Mesenchymal stem cell (in vitro differentiated cells and primary cell): ENCODE measurements around the gene KIF26B.
A peak's percentile ranks its signal among the peaks of the same experiment; 100 is the strongest.

ENCODE experiments used
- DNase-seq: peaks from one replicate; pipeline ENCODE4 v3.0.0-alpha.2; 2013
- H2AFZ ChIP-seq: one replicate; pipeline ENCODE4 v1.6.1; 2013; ENCODE audit warnings: low read depth, mild to moderate bottlenecking, control low read depth, inconsistent platforms, low read length, moderate library complexity
- H2AK5ac ChIP-seq: 2 replicates; pipeline ENCODE4 v1.6.1; 2013; ENCODE audit warnings: low read length, moderate library complexity, mild to moderate bottlenecking, inconsistent platforms; ENCODE audit not compliant: severe bottlenecking
- H2BK120ac ChIP-seq: one replicate; pipeline ENCODE4 v1.6.1; 2013; ENCODE audit warnings: low read depth, mild to moderate bottlenecking, inconsistent platforms, low read length, moderate library complexity
- H2BK12ac ChIP-seq, 2 experiments: one replicate each; pipeline ENCODE4 v1.6.1; 2013; ENCODE audit warnings: inconsistent platforms in 2 of 2, low read length in 2 of 2, mild to moderate bottlenecking in 2 of 2, moderate library complexity in 2 of 2, control low read depth in 1 of 2
- H2BK15ac ChIP-seq: one replicate; pipeline ENCODE4 v1.6.1; 2013; ENCODE audit warnings: mild to moderate bottlenecking, low read depth, inconsistent platforms; ENCODE audit not compliant: poor library complexity, severe bottlenecking
- H2BK5ac ChIP-seq: 2 replicates; pipeline ENCODE4 v1.6.1; 2013; ENCODE audit warnings: low read depth, mild to moderate bottlenecking, low read length, control low read depth, inconsistent platforms; ENCODE audit not compliant: poor library complexity, severe bottlenecking
- H3K14ac ChIP-seq, 2 experiments: one replicate each; pipeline ENCODE4 v1.6.1; 2013; ENCODE audit warnings: inconsistent platforms in 2 of 2, low read length in 2 of 2, control low read depth in 1 of 2, mild to moderate bottlenecking in 1 of 2, moderate library complexity in 1 of 2
- H3K18ac ChIP-seq, 2 experiments: one replicate each; pipeline ENCODE4 v1.6.1; 2013; ENCODE audit warnings: inconsistent platforms in 2 of 2, low read length in 2 of 2, control low read depth in 1 of 2, low read depth in 1 of 2, mild to moderate bottlenecking in 1 of 2
- H3K23ac ChIP-seq, 2 experiments: one replicate each; pipeline ENCODE4 v1.6.1; 2013; ENCODE audit warnings: inconsistent platforms in 2 of 2, low read length in 2 of 2, mild to moderate bottlenecking in 2 of 2, moderate library complexity in 2 of 2, control low read depth in 1 of 2
- H3K27ac ChIP-seq: 2 replicates; pipeline ENCODE4 v1.5.1; 2013; ENCODE audit warnings: mild to moderate bottlenecking, moderate library complexity, low read length, control low read depth, inconsistent platforms; ENCODE audit not compliant: poor library complexity, severe bottlenecking
- H3K27me3 ChIP-seq, 2 experiments: 2 replicates each; pipeline versions ENCODE4 v1.6.1 to v1.7.0; 2013; ENCODE audit warnings: low read length in 2 of 2, mild to moderate bottlenecking in 2 of 2, moderate library complexity in 2 of 2, control low read depth in 1 of 2, inconsistent platforms in 1 of 2; ENCODE audit not compliant: control insufficient read depth in 1 of 2, insufficient read depth in 1 of 2
- H3K36me3 ChIP-seq, 2 experiments: 2 replicates each; pipeline versions ENCODE4 v1.6.1 to v1.7.0; 2013; ENCODE audit warnings: low read length in 2 of 2, control low read depth in 1 of 2, inconsistent platforms in 1 of 2, low read depth in 1 of 2, mild to moderate bottlenecking in 1 of 2; ENCODE audit not compliant: insufficient read depth in 2 of 2, control insufficient read depth in 1 of 2
- H3K4ac ChIP-seq, 2 experiments: one replicate each; pipeline ENCODE4 v1.6.1; 2013; ENCODE audit warnings: inconsistent platforms in 2 of 2, low read length in 2 of 2, mild to moderate bottlenecking in 2 of 2, moderate library complexity in 2 of 2, control low read depth in 1 of 2, low read depth in 1 of 2
- H3K4me1 ChIP-seq: 2 replicates; pipeline ENCODE4 v1.6.1; 2013; ENCODE audit warnings: low read depth, low read length, control low read depth; ENCODE audit not compliant: control insufficient read depth, insufficient read depth
- H3K4me2 ChIP-seq: 2 replicates; pipeline ENCODE4 v1.6.1; 2013; ENCODE audit warnings: low read length, mild to moderate bottlenecking, inconsistent platforms; ENCODE audit not compliant: poor library complexity, severe bottlenecking
- H3K4me3 ChIP-seq, 2 experiments: 2 replicates each; pipeline versions ENCODE4 v1.5.1 to v1.7.0; 2013; ENCODE audit warnings: low read length in 2 of 2, mild to moderate bottlenecking in 2 of 2, control low read depth in 1 of 2, low read depth in 1 of 2; ENCODE audit not compliant: insufficient read depth in 1 of 2
- H3K79me1 ChIP-seq: replicated peaks from 2 replicates; pipeline ENCODE4 v1.6.1; 2013; ENCODE audit warnings: mild to moderate bottlenecking, control low read depth, low read length, inconsistent platforms; ENCODE audit not compliant: poor library complexity, severe bottlenecking
- H3K9ac ChIP-seq: 2 replicates; pipeline ENCODE4 v1.7.0; 2013; ENCODE audit warnings: mild to moderate bottlenecking, low read length, moderate library complexity
- H3K9me3 ChIP-seq: 2 replicates; pipeline ENCODE4 v1.7.0; 2013; ENCODE audit warnings: mild to moderate bottlenecking, low read length; ENCODE audit not compliant: control insufficient read depth
- H4K8ac ChIP-seq: one replicate; pipeline ENCODE4 v1.6.1; 2013; ENCODE audit warnings: inconsistent platforms, mild to moderate bottlenecking, low read length, moderate library complexity
- H4K91ac ChIP-seq: one replicate; pipeline ENCODE4 v1.6.1; 2013; ENCODE audit warnings: mild to moderate bottlenecking, low read length, inconsistent platforms
- WGBS: methylation state at CpG from one replicate; pipeline ENCODE4 v1.1.7; 2013; ENCODE audit warnings: mixed read lengths; 5-methylcytosine and 5-hydroxymethylcytosine counted together

The KIF26B gene

DNA sequence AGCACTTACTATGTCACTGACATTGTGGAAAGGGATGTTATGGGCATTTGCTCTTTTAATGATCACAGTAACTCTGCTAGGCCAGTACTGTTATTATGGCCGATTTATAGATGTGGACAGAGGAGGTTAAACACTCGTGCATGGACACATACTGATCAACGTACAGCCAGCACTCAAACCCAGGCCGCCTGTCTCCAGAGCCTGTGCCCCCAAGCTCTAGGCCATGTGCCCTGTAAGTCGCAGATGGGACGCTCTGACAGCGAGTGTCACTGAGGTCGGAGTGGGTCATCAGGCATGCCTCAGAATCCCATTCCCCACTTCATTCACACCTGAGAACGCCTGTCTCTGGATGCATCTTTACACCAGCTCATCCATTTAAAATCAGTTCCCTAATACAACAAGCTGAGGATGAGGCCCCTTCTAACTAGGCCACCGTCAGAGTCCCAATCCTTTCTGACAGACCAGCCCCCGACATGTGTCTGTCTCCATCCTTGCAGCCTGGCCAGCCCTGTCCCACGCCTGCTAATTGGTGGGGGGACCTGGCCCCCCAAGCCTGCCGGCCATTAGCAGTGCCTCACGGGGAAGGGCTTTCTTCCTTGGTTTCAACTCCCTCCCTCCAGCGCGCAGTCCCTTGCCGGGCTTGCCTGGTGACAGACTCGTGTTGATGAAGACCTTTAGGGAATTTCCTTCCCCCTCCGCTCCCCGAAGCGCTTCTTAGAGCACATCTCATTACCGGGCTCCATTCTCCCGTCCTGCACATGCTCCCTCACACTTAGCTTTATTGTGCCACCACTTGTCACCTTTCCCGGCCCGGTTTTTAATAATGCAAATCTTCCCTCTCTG is 436.8 kb downstream of the KIF26B start:
- Histone ChIP-seq H3K4me1 (peaks cover 8% of the 10 kb centered on the region), H2BK5ac (no peak overlapping the region), H2BK12ac (no peak overlapping the region), H3K27ac (no peak overlapping the region), H2BK120ac (no peak overlapping the region), H3K4me2 (no peak overlapping the region), H2AFZ (no peak overlapping the region), H3K23ac (no peak overlapping the region), H3K9ac (no peak overlapping the region), H3K27me3 (peaks cover 5 to 26% of the 10 kb centered on the region in 2 experiments), H2BK15ac (no peak overlapping the region), H3K14ac (no peak overlapping the region), H3K9me3 (no peaks in the 10 kb centered on the region), H3K4ac (peak overlapping the region in 1 of 2 experiments; percentile 13), H4K91ac (peak overlapping the region; percentile 57), H2AK5ac (no peak overlapping the region), H3K18ac (peak overlapping the region in 1 of 2 experiments; percentile 28), H4K8ac (no peak overlapping the region), H3K36me3 (no peaks in the 10 kb centered on the region), H3K4me3 (no peak overlapping the region), H3K79me1 (no peaks in the 10 kb centered on the region)
- 93% methylated on average over 25 of the region's 25 CpGs for WGBS
- no peak for DNase-seq

DNA sequence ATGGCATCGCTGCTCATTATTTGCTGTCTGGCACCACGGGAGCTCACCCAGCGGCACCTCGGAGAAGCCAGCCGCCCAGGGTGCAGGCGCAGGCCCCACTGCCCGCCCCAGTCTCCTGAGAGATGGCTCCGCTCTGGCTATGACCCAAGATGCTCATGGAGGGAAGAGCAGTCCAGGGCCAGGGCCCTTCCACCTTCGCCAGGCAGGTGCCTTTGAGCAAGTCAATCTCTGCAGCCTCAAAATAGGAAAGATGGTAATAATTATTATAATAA is 437.3 kb downstream of the KIF26B start:
- Histone ChIP-seq H2AK5ac (no peak overlapping the region), H2AFZ (no peak overlapping the region), H3K36me3 (no peaks in the 10 kb centered on the region), H3K23ac (no peak overlapping the region), H3K4me2 (no peak overlapping the region), H2BK12ac (no peak overlapping the region), H3K27ac (no peak overlapping the region), H3K14ac (no peak overlapping the region), H3K9me3 (no peaks in the 10 kb centered on the region), H3K4me3 (no peak overlapping the region), H3K9ac (no peak overlapping the region), H3K79me1 (no peaks in the 10 kb centered on the region), H4K91ac (no peak overlapping the region), H2BK120ac (no peak overlapping the region), H3K4ac (no peak overlapping the region), H2BK15ac (no peak overlapping the region), H4K8ac (no peak overlapping the region), H2BK5ac (no peak overlapping the region), H3K27me3 (peaks cover 5 to 24% of the 10 kb centered on the region in 2 experiments), H3K18ac (no peak overlapping the region), H3K4me1 (peaks cover 8% of the 10 kb centered on the region)
- WGBS = 90% methylated on average over 7 of the region's 9 CpGs
- DNase-seq = no peak

DNA sequence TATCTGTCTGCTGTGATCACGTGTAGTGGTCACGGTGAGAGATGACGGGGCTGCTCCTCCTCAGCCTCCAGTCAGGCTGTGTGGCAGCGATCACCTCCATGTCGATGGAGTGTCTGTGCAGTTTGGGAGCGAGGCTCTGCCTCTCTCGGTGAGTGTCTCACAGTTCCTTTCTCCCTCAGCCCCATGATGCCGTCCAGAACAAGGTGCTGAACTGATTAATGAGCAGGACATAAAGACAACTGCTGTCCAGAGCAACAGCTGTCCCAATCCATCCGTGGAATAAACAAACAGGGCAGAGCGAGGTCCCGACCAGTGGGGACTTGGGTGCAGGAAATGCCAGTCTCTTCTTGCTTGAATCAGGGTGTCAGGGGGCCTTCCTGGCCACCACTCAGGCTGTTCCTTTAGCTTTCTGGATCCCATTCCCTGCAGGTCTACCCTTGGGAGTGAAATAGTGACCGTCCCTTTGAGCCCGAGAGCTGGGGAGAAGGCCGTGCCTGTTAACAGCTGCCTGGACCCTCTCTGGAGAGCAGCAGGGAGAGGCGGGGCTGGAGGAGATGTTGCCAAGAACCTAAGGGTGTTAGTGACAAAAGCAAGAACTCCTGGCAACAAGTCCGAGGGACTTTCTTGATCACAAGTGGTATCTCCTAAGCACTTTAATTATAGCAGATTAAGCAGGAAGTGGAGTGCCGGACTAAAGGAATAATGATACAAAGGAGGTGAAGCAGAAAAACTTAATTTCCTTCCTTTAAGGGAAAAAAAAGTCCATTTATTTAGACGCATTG is 443.9 kb downstream of the KIF26B start:
- peak overlapping the region in 1 of 2 experiments; percentile 8 for H3K14ac ChIP-seq
- H3K27ac ChIP-seq = no peak overlapping the region
- no peak overlapping the region for H3K4me2 ChIP-seq
- H2BK12ac ChIP-seq = peak overlapping the region; percentile 42 to 96
- WGBS = 55% methylated on average over 16 of the region's 18 CpGs
- peak overlapping the region; percentile 82 for H2BK15ac ChIP-seq
- H2AK5ac ChIP-seq = no peak overlapping the region
- H2BK120ac ChIP-seq = peak overlapping the region; percentile 78
- H3K18ac ChIP-seq = peak overlapping the region; percentile 66 to 93
- peak overlapping the region; percentile 81 for H4K8ac ChIP-seq
- H3K27me3 ChIP-seq = peaks cover 6 to 18% of the 10 kb centered on the region in 2 experiments
- H3K36me3 ChIP-seq = no peaks in the 10 kb centered on the region
- H3K23ac ChIP-seq = no peak overlapping the region
- H4K91ac ChIP-seq = peak overlapping the region; percentile 86
- no peaks in the 10 kb centered on the region for H3K79me1 ChIP-seq
- no peak overlapping the region for H2BK5ac ChIP-seq
- H2AFZ ChIP-seq = no peak overlapping the region
- peak overlapping the region; percentile 33 for H3K9ac ChIP-seq
- H3K4ac ChIP-seq = peak overlapping the region; percentile 8 to 70
- H3K4me1 ChIP-seq = no peaks in the 10 kb centered on the region
- peak; percentile 50 for DNase-seq
- no peak overlapping the region for H3K4me3 ChIP-seq
- H3K9me3 ChIP-seq = no peaks in the 10 kb centered on the region
